Measurements from ENCODE around the gene ST14. TPM values are rescaled to one million over a fixed set of nuclear protein-coding genes. Genes with fewer than 3 reads are reported as not detected.
A peak's percentile ranks its signal among the peaks of the same experiment; 100 is the strongest.

Gene ST14
- total RNA-seq, 2 donors from 2014 or later = 1.5 to 2.9 TPM

GRCh38 chr11:130129922-130130321 lies 29.7 kb upstream of the ST14 start:
- ATAC-seq = no peak
- intact Hi-C loops (cut with DNase I) = loop anchor here (5.0 to 10.0 kb wide), 4 partner anchors 65 to 208 kb away; partner anchors contain the start of gene APLP2 (in 1 of the 2)
- no peak for DNase-seq

GRCh38 chr11:130131961-130132850 lies 27.4 kb upstream of the ST14 start:
- no peak for DNase-seq
- intact Hi-C loops (cut with DNase I) = loop anchor here (1.0 to 10.0 kb wide), 4 partner anchors 135 to 210 kb away; no protein-coding TSS in a partner anchor
- peak; percentile 71 to 79 for ATAC-seq

GRCh38 chr11:130133716-130134115 lies 25.9 kb upstream of the ST14 start:
- intact Hi-C loops (cut with DNase I) = loop anchor here (5.0 to 10.0 kb wide), 3 partner anchors 136 to 211 kb away; no protein-coding TSS in a partner anchor
- ATAC-seq (no peak), DNase-seq (no peak)

- ATAC-seq (peak; percentile 35 to 53), DNase-seq (no peak)
- intact Hi-C loops (cut with DNase I) = loop anchor here in 1 of 2 donors (10.0 kb wide), 1 partner anchor 141 kb away; no protein-coding TSS in a partner anchor
Observed at GRCh38 chr11:130136107-130136506, 23.5 kb upstream of the ST14 start.

- intact Hi-C loops (cut with DNase I) = loop anchor here in 1 of 2 donors (10.0 kb wide), 1 partner anchor 143 kb away; no protein-coding TSS in a partner anchor
- DNase-seq (no peak), ATAC-seq (no peak)
Observed at GRCh38 chr11:130137999-130138398, 21.6 kb upstream of the ST14 start.

DNA sequence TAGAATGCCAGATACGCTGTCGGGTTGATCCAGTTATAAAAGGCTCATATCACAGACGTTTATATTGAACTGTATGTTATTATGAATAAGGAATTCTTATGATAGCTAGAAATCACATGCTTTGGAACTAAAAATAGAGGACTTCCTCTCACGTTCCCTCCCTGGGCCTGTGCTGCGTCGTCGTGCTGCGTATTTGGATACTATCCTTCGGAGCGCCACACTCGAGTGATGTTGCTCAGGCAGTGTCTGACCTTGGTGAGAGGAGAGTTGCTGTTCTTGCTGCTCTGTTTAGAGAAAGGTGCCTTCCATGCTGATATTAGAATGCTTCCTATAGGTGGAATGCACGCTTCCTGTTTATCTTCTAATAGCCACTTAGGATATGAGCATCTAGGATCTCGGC lies 20.2 kb upstream of the ST14 start:
- intact Hi-C loops (cut with DNase I) = loop anchor here in 1 of 2 donors (10.0 kb wide), 1 partner anchor 145 kb away; no protein-coding TSS in a partner anchor
- DNase-seq (no peak), ATAC-seq (peak; percentile 43 to 62)

GRCh38 chr11:130141561-130142341 lies 17.8 kb upstream of the ST14 start:
- peak; percentile 72 to 73 for ATAC-seq
- intact Hi-C loops (cut with DNase I) = no loop called here
- DNase-seq = no peak

DNA sequence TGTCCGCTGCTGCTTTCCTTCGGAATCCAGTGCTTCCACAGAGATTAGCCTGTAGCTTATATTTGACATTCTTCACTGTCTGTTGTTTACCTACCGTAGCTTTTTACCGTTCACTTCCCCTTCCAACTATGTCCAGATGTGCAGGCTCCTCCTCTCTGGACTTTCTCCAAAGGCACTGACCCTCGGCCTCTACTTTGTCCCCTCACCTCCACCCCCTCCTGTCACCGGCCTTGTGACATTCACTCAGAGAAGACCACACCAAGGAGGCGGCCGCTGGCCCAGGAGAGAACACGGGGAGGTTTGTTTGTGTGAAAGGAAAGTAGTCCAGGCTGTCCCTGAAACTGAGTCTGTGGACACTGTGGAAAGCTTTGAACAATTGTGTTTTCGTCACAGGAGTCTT lies 15.4 kb upstream of the ST14 start:
- DNase-seq (no peak), ATAC-seq (no peak)
- intact Hi-C loops (cut with DNase I) = no loop called here

DNA sequence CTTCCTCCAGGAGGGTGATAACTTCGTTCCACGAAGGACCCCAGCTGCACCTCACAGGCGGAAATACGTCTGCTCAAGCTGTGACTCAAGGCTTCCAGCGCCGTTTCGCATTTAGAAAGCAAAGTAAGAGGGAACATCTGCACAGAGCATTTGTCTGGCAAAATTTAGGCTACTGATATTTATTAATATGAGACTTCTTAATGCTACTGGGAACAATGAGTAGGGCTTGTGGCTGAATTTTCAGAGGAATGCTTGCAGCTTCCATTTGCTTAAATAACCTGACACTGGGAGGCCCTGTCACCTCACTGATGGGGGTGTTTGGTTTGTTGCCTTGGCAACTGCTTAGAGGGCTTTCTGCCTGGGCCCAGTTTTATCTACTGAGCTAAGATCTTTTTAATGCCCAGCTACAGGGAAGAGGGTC lies 14.7 kb upstream of the ST14 start:
- DNase-seq = no peak
- no peak for ATAC-seq
- intact Hi-C loops (cut with DNase I) = no loop called here

GRCh38 chr11:130145311-130145812 lies 14.2 kb upstream of the ST14 start:
- intact Hi-C loops (cut with DNase I) = no loop called here
- ATAC-seq (no peak), DNase-seq (no peak)

GRCh38 chr11:130145975-130146776 lies 13.4 kb upstream of the ST14 start:
- peak; percentile 29 to 68 for ATAC-seq
- intact Hi-C loops (cut with DNase I) = no loop called here
- no peak for DNase-seq

DNA sequence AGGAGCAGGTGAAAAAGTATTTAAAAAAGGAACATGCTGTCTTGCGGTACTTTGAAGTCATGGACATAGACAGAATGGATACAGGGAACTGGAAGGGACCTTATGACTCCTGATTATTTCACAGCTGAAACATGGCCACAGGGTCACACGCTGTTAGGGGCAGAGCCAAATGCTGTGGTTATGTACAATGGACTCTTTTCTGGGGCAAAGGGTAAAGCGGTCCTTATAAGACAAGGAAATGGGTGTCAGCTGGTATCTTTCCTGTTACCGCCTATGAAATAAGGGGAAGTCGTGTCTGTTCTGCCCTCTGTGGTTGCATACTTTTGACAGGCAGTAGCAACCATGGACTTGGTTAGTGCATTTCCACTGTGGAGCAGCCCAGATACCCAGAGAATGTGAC lies 12.8 kb upstream of the ST14 start:
- ATAC-seq (peak; percentile 53 to 79), DNase-seq (no peak)
- intact Hi-C loops (cut with DNase I) = no loop called here

DNA sequence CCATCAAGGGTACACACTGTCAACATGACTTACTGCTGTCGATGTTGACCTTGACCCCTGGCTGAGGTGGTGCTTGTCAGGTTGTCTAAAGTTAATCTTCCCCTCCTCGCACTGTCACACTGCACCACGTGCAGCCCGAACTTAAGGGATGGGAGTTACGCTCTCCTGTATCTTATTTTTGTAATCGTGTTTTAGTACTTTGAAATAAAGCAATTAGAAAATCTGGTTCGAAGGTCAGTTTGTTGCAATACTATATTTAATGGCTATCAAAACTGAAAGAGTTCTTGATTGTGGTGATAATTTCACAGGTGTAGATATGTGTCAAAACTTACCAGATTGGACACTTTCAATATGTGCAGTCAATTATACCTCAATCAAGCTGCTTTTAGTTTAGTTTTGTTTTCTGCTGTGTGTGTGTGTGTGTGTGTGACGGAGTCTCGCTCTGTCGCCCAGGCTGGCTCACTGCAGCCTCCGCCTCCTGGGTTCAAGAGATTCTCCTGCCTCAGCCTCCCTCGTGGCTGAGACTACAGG lies 10.7 kb upstream of the ST14 start:
- intact Hi-C loops (cut with DNase I) = no loop called here
- ATAC-seq (no peak), DNase-seq (no peak)

DNA sequence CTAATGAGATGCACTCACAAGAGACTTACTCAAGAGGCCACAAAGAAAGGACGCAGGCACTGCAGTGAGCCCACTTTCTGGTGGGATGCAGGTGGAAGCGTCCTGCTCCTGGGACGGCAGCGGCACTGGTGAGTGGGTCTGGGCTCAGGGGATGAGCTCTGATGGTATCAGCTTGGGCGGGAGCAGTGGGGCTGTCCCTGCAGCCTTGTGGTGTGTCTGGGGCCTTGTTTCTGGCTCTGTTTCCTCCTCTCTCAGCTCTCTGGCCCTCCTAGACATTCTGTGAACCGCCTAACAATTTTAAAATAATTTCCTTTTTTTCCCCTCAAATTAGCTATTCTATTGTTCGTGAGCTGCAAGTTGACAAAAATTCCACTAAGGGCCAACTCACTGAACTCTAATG lies 8.8 kb upstream of the ST14 start:
- ATAC-seq = no peak
- intact Hi-C loops (cut with DNase I) = no loop called here
- DNase-seq = no peak

DNA sequence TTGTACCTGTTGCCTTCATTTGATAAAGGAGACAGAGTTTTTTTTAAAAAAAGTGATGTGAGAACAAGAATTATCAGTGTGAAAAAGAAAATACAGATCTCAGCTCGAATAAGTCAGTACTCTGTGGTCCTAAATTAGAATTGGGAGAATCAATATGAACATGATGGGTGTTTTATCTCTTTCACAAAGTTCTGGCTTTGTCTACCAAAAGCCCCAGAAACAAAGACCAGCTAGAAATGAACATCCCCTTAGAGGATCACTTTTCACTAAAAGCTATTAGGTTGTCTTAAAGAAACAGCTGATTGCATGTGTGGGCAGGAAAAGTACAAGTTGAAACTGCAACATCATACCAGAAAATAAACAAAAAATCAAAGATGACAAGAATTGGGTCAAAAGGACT lies 8.4 kb upstream of the ST14 start:
- no peak for ATAC-seq
- DNase-seq = no peak
- intact Hi-C loops (cut with DNase I) = no loop called here

DNA sequence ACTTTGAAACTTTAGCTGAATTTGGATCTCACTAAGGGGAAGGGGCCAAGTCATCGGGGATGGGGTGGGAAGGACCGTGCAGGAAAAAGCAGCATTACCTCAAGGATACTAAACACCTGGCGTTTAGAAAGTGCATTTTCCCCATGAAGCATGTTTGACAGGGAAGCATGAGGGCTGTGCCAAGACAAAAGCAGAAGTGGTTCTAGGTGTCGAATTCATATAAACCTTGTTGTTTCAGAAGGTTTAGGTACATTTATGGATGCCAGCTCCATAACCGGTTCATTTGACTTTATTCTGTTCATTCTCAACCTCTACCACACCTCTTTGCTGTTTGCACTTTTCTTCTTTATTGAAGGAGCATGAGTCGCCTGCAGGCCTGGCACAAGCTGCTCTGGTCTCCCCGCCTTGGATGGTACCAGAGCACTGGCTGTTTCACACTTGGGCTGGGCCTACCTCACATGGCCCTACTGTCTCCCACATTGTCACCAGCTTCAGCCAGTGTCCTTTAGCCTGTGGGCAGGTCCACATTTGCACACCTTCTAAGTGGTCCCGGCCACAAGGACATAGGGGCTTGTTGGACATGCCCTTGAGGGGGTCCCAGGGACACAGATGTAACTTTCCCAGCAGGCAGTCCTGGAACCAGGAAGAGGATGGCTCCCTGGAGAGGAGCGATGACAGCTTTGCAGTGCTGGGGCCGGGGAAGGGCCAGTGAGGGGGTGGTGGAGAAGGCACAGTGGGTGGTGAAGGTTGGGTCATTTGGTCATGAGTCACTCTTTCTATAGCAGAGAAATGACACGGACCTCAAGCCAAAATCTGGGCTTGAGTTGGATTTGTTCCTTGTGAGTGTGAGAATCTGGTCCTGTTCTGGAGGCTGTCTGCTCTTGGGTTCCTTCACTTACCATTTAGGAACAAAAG lies 3.2 kb upstream of the ST14 start:
- intact Hi-C loops (cut with DNase I) = no loop called here
- DNase-seq (no peak), ATAC-seq (peak in 1 of 2 donors; percentile 45)

DNA sequence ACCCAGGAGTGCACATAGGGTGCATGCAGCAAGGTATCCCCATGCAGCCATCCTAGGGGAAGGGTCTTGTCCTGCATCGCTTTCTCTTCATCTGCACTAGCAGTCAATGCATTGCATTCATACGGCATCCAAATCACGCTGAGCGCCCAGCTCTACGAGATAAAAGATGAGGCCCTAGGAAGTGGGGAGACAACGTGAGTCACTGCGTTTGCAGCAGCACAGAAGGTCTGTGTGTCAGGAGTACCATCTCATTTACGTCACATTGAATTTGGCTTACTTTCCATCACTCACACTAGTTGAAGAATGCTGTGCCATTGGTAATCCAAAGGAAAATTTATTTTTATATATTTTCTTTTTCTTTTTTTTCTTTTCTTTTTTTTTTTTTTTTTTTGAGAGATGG lies 2.5 kb upstream of the ST14 start:
- intact Hi-C loops (cut with DNase I) = no loop called here
- no peak for ATAC-seq
- no peak for DNase-seq

GRCh38 chr11:130157840-130158239 lies 1.7 kb upstream of the ST14 start:
- DNase-seq (no peak), ATAC-seq (no peak)
- intact Hi-C loops (cut with DNase I) = no loop called here
